Spleen (tissue), 11 donors: Measurements from ENCODE around the gene SHISA9. TPM values are rescaled to one million over a fixed set of nuclear protein-coding genes. Genes with fewer than 3 reads are reported as not detected.

ENCODE experiments used
- DNase-seq: peaks from one replicate; pipeline ENCODE4 v3.0.0-alpha.2; 2020
- H3K27ac ChIP-seq, 8 donors: fragments of 200-600 bp; sonication (generic) in 7 of 8; 1 replicate in 4 of 8; 2 replicates in 4 of 8; pipeline versions ENCODE4 v1.5.0 to v1.8.0; 2016 to 2021; ENCODE audit warnings: inconsistent platforms in 4 of 8, mild to moderate bottlenecking in 4 of 8, moderate library complexity in 1 of 8
- H3K27me3 ChIP-seq, 7 donors: fragments of 200-600 bp; sonication (generic) in 6 of 7; replicated peaks in 1 of 7; 1 replicate in 4 of 7; 2 replicates in 3 of 7; pipeline versions ENCODE4 v1.5.0 to v1.8.0; 2016 to 2021; ENCODE audit warnings: inconsistent platforms in 3 of 7, mild to moderate bottlenecking in 1 of 7
- H3K36me3 ChIP-seq, 6 donors: fragments of 200-600 bp; sonication (generic) in 5 of 6; 1 replicate in 4 of 6; 2 replicates in 2 of 6; pipeline versions ENCODE4 v1.5.0 to v1.8.0; 2016 to 2021; ENCODE audit warnings: inconsistent platforms in 2 of 6
- H3K4me1 ChIP-seq, 6 donors: fragments of 200-600 bp; sonication (generic) in 5 of 6; 1 replicate in 3 of 6; 2 replicates in 3 of 6; pipeline versions ENCODE4 v1.5.0 to v1.8.0; 2016 to 2021; ENCODE audit warnings: inconsistent platforms in 3 of 6
- H3K4me3 ChIP-seq, 8 donors: fragments of 200-600 bp; sonication (generic) in 7 of 8; 1 replicate in 4 of 8; 2 replicates in 4 of 8; pipeline versions ENCODE4 v1.5.0 to v1.8.0; 2016 to 2021; ENCODE audit warnings: inconsistent platforms in 4 of 8, mild to moderate bottlenecking in 4 of 8, moderate library complexity in 2 of 8
- H3K9me3 ChIP-seq, 8 donors: fragments of 200-600 bp; sonication (generic) in 7 of 8; 1 replicate in 4 of 8; 2 replicates in 4 of 8; pipeline versions ENCODE4 v1.5.0 to v1.8.0; 2016 to 2021; ENCODE audit warnings: inconsistent platforms in 4 of 8
- POLR2A ChIP-seq, 3 donors: fragments of 450-650 bp; IDR thresholded peaks; one replicate each; pipeline ENCODE4 v1.5.1; 2017; ENCODE audit warnings: antibody characterized with exemption in 3 of 3, mild to moderate bottlenecking in 1 of 3
- POLR2AphosphoS5 ChIP-seq, 3 donors: sonication (generic); formaldehyde crosslinking; IDR thresholded peaks; one replicate each; pipeline ENCODE4 v1.5.1; 2017; ENCODE audit warnings: antibody characterized with exemption in 3 of 3
- WGBS, 5 donors: extraction: QIAGEN DNeasy Blood & Tissue Kit in 3 of 5; methylation state at CpG; one replicate each; pipeline versions ENCODE4 v1.1.5 to v1.1.7; 2013 to 2018; 5-methylcytosine and 5-hydroxymethylcytosine counted together
- intact Hi-C: fragments of 100-400 bp; cut with DNase I; formaldehyde crosslinking; loops from one replicate; pipeline ENCODE4 v1.15.0; 2023; ENCODE audit warnings: low total_unique reads
- polyA plus RNA-seq, 3 donors: library from polyadenylated mRNA; stranded (reverse); fragments of 200-250 nt; gene quantifications; one replicate each; pipeline ENCODE4 v1.2.1, GENCODE V29; 2013
- total RNA-seq, 7 donors: library from RNA; depleted of rRNA in 3 of 7; stranded (reverse); fragments of >200 nt in 3 of 7; fragmentation: NEBNext Ultra II Directional in 4 of 7; extraction: Animal tissue kit (Norgen Biotek cat#: 25700) in 4 of 7; gene quantifications; one replicate each; pipeline versions ENCODE4 v1.1.0 to v1.2.1, GENCODE V29; 2016 to 2021
- TF ChIP-seq, protein P1 (sequence below), 11 experiments: fragments of 200-600 bp in 7 of 11; fragments of 450-650 bp in 4 of 11; sonication (generic) in 4 of 11; IDR thresholded peaks in 8 of 11; conservative IDR thresholded peaks in 3 of 11; 1 replicate in 7 of 11; 2 replicates in 4 of 11; pipeline versions ENCODE4 v1.4.0 to v1.8.0; 2016 to 2021; ENCODE audit warnings: antibody characterized with exemption in 11 of 11, inconsistent platforms in 4 of 11, mild to moderate bottlenecking in 1 of 11
- donor health status: healthy with polysubstance abuse.
- donor health status: DM: no; HTN: no; CAD: no; lungs with moderate emphysema.
- donor health status: DM: no; HTN: no; CAD: no.
- donor health status: Bipolar disorder and iron deficiency.
- donor health status: healthy.
- donor health status: DM: no; HTN: no; CAD: no.
- donor health status: DM: yes; HTN: yes; CAD: no.

SHISA9 gene
- total and polyA plus RNA-seq, 10 donors, result 0.02 to 0.17 (median 0.05) TPM; not detected in 4

DNA sequence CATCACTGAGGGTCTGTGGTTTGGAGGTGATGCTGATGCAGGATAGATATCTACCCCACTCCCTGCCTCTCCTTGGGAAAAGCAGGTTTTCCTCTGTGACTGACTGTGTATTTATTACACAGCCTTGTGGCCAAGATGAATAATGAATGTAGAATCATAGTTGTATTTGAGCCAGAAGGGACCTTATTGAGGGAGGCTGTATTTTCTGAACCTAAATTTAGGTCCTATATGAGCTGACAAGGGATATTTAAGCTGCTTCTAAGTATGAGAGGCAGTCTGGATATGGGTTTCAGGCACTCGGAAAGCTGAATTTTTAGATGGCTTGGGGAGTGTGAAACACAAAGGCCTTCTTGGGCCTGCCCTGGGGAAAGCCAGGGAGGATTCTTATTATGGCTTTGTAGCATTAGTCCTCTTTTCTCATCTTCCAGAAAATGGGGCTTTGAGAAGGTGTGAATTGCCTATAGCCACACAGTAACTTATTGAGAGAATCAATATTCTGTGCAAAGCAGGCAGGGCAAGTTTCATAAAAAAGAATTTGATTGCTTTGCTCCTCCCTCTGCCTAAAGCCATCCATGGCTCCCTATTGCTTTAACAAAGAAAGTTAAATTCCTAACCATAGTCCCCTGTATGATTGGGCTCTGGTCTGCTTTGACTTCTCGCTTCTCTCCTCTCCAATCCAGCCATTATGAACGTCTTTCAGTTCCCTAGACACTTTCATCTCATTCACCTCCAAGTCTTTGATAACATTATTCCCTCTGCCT lies 144.8 kb downstream of the SHISA9 start:
- H3K9me3 ChIP-seq, result peaks cover 0 to 43% (median 23%) of the 10 kb centered on the region in 8 donors
- H3K27me3 ChIP-seq, result no peaks in the 10 kb centered on the region
- H3K4me1 ChIP-seq, result no peaks in the 10 kb centered on the region
- no peak for TF ChIP-seq POLR2A (IDR thresholded peaks at IDR 0.05)
- no peak for TF ChIP-seq POLR2AphosphoS5 (IDR thresholded peaks at IDR 0.05)
- TF ChIP-seq, protein P1, sequence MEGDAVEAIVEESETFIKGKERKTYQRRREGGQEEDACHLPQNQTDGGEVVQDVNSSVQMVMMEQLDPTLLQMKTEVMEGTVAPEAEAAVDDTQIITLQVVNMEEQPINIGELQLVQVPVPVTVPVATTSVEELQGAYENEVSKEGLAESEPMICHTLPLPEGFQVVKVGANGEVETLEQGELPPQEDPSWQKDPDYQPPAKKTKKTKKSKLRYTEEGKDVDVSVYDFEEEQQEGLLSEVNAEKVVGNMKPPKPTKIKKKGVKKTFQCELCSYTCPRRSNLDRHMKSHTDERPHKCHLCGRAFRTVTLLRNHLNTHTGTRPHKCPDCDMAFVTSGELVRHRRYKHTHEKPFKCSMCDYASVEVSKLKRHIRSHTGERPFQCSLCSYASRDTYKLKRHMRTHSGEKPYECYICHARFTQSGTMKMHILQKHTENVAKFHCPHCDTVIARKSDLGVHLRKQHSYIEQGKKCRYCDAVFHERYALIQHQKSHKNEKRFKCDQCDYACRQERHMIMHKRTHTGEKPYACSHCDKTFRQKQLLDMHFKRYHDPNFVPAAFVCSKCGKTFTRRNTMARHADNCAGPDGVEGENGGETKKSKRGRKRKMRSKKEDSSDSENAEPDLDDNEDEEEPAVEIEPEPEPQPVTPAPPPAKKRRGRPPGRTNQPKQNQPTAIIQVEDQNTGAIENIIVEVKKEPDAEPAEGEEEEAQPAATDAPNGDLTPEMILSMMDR (IDR thresholded peaks at IDR 0.05 in 8 of 11, conservative IDR thresholded peaks at IDR 0.05 in 3 of 11), result no peak
- 62 to 87% (median 78%) methylated on average over 3 of the region's 3 CpGs for WGBS, 5 donors
- H3K36me3 ChIP-seq, result no peaks in the 10 kb centered on the region
- intact Hi-C loops, result no loop called here
- H3K27ac ChIP-seq, result no peak overlapping the region
- no peak overlapping the region for H3K4me3 ChIP-seq
- no peak for DNase-seq

DNA sequence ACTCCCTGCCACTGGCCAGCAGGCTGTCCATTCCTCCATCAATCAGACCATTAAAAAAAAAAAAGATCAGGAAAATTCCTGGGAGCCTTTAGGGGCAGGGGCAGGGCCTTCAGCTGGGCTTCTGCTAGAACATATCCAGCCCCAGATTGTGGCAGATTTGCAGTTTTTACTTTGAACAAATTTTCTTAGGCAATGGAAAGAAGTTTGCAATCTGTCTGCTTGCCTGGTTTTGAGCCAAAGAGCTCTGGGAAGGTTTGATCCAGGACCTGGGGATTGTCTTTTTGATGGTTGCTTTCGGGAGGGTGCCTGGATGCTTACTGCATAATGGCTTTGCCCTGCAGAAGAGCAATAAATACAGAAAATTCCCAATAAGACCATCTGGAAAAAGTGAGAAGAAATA lies 145.9 kb downstream of the SHISA9 start:
- intact Hi-C loops, result no loop called here
- H3K4me1 ChIP-seq, result no peaks in the 10 kb centered on the region
- no peak overlapping the region for H3K4me3 ChIP-seq
- H3K9me3 ChIP-seq, result peaks cover 0 to 36% (median 21%) of the 10 kb centered on the region in 8 donors
- no peaks in the 10 kb centered on the region for H3K36me3 ChIP-seq
- WGBS, 5 donors, result 45 to 90% (median 78%) methylated on average over 1 of the region's 1 CpG
- no peak for DNase-seq
- TF ChIP-seq POLR2A (IDR thresholded peaks at IDR 0.05), result no peak
- TF ChIP-seq POLR2AphosphoS5 (IDR thresholded peaks at IDR 0.05), result no peak
- TF ChIP-seq, protein P1 (IDR thresholded peaks at IDR 0.05 in 8 of 11, conservative IDR thresholded peaks at IDR 0.05 in 3 of 11), result no peak
- H3K27ac ChIP-seq, result no peak overlapping the region
- no peaks in the 10 kb centered on the region for H3K27me3 ChIP-seq

DNA sequence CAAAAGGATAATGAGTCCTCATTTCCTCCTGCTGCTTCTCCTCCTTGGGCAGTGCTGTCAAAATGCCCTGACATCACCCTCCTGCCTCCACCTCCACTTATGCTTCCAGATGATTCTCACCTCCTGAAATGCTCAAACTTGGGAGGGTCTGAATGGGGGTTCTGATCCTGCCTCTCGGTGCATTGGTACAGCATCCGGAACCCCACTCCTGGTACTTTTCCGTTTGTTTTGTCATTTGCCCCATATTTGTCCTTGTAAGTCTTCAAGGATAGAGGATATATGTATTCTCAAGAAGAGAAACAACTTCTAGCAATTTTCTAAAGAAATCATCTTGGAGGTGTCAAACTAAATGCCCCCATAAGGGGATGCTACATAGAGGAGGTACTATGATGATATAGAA lies 148.3 kb downstream of the SHISA9 start:
- H3K4me1 ChIP-seq, result no peaks in the 10 kb centered on the region
- H3K36me3 ChIP-seq, result no peaks in the 10 kb centered on the region
- 84 to 92% (median 91%) methylated on average over 3 of the region's 3 CpGs for WGBS, 5 donors
- intact Hi-C loops, result no loop called here
- peaks cover 0 to 35% (median 10%) of the 10 kb centered on the region in 8 donors for H3K9me3 ChIP-seq
- no peak overlapping the region for H3K4me3 ChIP-seq
- TF ChIP-seq POLR2A (IDR thresholded peaks at IDR 0.05) (no peak), POLR2AphosphoS5 (IDR thresholded peaks at IDR 0.05) (no peak)
- TF ChIP-seq, protein P1 (IDR thresholded peaks at IDR 0.05 in 8 of 11, conservative IDR thresholded peaks at IDR 0.05 in 3 of 11), result no peak
- no peak overlapping the region for H3K27ac ChIP-seq
- no peak for DNase-seq
- no peaks in the 10 kb centered on the region for H3K27me3 ChIP-seq

DNA sequence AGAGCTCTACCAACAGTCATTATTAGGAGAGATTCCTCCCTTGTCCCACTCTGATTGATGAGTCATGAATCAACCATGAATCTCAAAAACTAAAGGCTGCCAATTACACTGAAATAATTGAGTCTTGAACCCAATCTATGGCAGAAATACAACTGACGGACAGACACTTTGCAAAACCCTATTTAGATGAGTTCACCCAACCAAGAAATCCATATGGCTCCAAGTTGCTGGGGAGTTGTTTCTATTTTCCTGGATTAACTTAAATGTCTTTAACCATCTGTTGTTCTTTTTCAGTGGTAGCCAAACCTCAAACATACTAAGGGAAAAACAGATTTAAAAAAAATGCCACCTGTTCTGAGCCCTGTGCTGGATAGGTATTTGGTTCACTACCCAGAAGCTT lies 151.0 kb downstream of the SHISA9 start:
- Histone ChIP-seq H3K27me3 (peaks cover 0 to 4% (median 0%) of the 10 kb centered on the region in 7 donors), H3K4me1 (no peaks in the 10 kb centered on the region), H3K36me3 (no peaks in the 10 kb centered on the region), H3K27ac (no peak overlapping the region), H3K9me3 (peaks cover 0 to 36% (median 10%) of the 10 kb centered on the region in 8 donors), H3K4me3 (no peak overlapping the region)
- intact Hi-C loops, result no loop called here
- TF ChIP-seq POLR2A (IDR thresholded peaks at IDR 0.05), result no peak
- no peak for TF ChIP-seq POLR2AphosphoS5 (IDR thresholded peaks at IDR 0.05)
- TF ChIP-seq, protein P1 (IDR thresholded peaks at IDR 0.05 in 8 of 11, conservative IDR thresholded peaks at IDR 0.05 in 3 of 11), result no peak
- WGBS, 5 donors, result 82 to 97% (median 94%) methylated on average over 1 of the region's 1 CpG
- no peak for DNase-seq
